NCI-H1694 treated with DMSO at 0.1 percent for 48 hours (cell line): ENCODE results near the gene UBE3C.
"Not testable (repeated sequence)": the region's sequence is repeated elsewhere in the genome, so short reads cannot be mapped to it uniquely, and the experiment has no call there.

Experiments
- DNase-seq: peaks from one replicate; lab custom pipeline; 2025; lab: John Stamatoyannopoulos, UW

UBE3C gene

GRCh38 chr7:157130849-157131248 is 7.9 kb upstream of the UBE3C start:
- DNase-seq: not testable (repeated sequence)

- DNase-seq: no peak
Measured at GRCh38 chr7:157132796-157133195, 5.9 kb upstream of the UBE3C start.

DNA sequence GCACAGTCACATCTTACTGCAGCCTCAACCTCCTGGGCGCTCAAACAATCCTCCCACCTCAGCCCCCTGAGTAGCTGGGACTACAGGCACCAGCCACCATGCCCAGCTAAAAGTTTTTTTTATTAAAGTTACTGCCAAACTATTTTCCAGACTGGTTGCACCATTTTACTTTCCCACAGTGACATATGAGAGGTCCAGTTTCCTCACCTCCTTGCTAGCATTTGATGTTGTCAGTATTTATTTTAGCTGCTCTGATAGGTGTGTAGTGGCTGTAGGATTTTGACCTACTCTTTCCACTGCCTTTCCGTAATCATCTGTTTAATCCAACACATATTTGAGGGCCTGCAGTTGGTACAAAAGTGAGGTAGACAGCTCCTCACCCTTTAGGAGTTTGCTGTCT is 5.4 kb upstream of the UBE3C start:
- DNase-seq: no peak

DNA sequence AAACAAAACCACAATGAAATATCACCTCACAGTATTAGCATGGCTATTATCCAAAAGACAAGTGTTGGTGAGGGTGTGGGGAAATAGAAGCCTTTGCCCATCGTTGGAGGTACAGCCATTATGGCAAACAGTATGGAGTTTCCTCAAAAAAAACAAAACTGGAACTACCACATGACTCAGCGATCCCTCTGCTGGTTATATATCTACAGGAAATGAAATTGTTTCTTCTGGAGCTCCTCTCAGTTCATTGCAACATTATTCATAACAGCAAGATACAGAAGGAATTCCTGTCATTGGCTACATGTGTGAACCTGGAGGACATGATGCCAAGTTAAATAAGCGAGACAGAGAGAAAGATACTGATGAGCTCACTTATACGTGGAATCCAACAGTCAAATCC is 2.4 kb upstream of the UBE3C start:
- no peak for DNase-seq

- no peak for DNase-seq
Measured at GRCh38 chr7:157138101-157138423, 664 bp upstream of the UBE3C start.

DNA sequence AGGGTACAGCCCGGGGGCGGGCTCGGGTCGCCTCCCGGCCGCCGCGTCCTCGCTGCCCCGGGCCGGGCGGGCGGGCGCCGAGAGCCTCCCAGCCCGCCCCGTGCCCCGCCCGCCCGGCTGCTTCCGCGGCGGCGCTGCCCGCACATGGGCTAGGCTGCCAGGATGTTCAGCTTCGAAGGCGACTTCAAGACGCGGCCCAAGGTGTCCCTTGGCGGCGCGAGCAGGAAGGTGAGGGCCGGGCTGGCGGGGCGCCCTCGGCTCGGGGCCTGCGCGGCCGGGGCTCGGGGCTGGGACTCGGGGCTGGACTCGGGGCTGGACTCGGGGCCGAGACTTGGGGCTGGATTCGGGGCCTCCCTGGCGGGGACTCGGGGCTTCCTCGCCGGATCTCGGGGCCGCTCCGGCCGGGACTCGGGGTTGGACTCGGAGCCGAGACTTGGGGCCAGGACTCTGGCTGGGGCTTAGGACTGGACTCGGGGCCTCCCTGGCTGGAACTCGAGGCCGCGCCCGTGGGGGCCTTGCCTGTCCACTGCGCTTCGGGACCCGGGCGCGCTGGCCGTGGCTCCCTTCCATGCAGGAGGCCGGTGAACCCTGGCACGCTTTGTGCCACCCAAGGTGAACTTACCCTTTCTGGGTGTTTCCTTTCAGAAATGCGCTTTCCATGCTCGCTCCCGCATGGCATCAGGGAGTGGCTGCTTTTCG is 534 bp downstream of the UBE3C start:
- DNase-seq: no peak

DNA sequence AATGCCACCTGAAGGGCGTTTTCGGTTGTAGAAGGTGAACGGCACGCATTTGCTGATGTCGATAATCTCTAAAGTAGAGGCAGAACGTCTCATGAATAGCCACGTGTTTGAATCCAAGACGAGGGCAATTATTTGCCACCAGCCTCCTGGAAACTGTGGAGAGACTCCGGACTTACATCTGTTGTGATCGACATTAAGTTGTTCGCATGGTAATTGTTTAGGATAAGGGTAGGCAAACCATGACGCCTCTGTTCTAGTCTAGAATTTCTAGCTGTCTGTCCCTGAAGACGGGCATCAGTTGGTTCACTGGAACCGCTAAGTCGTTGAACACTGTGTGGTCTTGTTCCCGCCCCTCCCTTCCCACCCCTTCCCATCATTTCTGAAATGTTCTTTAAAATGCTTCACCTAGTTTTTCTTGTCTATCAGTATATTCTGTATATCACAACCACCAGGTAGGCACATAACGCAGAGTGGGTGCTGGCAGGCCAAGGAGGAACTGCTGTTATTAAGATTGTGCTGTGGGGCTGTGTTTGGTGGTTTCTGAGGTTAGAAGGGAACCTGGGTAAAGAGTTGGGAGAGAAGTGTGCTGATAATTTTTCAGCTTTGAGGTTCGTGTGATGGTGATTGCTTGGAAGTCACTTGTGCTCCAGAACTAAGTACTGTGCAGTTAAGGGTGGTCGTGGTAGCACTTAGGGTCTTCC is 1.2 kb downstream of the UBE3C start:
- no peak for DNase-seq

DNA sequence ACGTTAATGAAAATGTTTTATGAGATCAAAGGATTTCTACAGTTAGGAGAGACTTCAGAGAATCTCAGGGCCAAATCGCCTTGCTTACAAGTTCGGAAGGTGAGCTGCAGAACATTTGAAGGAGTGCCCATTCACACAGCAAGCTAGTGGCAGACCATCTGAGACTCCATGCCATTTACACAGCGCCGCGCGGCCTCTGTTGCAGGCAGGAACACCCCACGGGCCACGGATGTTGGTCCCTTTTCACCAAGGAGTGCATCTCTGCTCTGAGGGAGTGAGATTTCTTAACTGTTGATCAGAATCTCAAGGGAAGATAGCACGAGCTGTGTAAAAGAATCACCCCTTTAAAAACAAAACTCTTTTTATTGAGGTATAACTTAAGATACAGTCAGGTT is 1.8 kb downstream of the UBE3C start:
- no peak for DNase-seq

- DNase-seq: no peak
Measured at GRCh38 chr7:157141525-157142060, 2.9 kb downstream of the UBE3C start.

GRCh38 chr7:157143788-157144187 is 5.1 kb downstream of the UBE3C start:
- no peak for DNase-seq

DNA sequence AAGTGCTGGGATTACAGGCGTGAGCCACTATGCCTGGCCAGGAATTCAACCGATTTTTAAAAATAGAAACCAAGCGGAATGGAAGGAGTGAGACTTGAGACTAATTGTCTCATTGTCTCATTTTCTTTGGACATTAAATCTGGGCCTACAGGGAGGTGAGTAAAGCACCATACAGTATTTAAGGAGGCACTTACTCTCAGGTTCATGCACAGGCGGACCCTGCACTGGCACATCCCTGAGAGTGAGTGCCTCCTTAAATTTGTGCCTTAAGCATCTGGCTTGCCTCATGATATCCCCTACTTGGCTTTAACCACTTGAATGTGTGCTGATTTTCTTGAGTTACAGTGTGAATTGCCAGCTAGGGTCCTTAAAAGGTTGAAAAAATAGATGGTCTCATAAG is 10.6 kb downstream of the UBE3C start:
- no peak for DNase-seq

GRCh38 chr7:157150882-157151281 is 12.2 kb downstream of the UBE3C start:
- DNase-seq: no peak

DNA sequence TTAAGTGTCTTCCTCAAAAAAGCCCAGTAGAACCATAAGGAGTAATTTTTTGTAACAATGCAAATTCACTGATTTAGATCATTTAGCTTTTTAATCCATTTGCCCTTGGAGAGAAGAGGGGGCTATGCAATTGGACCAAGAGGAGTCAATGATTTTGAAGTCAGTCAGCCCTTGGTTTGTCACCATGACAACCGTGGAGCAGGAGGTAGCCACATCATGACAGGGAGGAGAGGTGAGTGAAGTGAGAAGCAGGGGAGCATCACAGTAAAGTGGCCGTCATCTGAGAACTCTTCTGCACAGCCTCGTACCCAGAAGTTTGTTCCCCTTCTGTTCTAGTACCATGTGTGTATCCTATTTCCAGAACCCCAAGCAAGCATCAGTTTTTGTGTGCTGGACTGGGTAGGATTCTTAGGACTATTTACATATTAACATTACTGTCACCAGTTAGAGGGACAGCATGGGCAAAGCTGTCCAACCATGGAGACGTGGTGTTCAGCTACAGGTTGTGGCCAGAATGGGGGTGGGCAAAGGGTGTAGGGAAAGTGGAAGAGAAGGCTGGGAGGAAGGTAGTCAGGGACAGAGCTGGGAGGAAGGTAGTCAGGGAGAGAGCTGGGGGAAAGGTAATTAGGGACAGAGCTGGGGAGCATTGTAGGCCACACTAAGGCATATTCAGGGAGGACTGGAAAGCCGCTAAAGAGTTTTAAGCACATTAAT is 13.1 kb downstream of the UBE3C start:
- DNase-seq: no peak

- DNase-seq: no peak
Measured at GRCh38 chr7:157152391-157152937, 13.7 kb downstream of the UBE3C start.

DNA sequence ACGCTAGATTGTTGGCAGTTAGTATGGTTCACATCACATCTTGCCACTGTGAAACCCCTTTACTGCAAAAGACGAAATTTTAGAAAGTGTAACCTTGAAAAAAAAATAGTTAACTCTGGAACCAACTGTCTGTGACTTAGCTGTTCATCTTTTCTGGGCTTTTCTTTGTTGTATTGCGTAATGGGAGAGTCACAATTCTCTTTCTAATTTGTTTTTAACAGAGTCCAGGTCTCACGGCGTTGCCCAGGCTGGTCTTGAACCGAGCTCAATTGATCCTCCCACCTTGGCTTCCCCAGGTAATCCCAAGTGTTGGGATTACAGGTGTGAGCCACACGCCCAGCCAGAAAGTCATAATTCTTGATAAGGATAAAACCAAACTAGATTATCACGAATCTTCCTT is 14.5 kb downstream of the UBE3C start:
- DNase-seq: no peak

GRCh38 chr7:157155959-157156358 is 17.2 kb downstream of the UBE3C start:
- DNase-seq: no peak

GRCh38 chr7:157158400-157158799 is 19.7 kb downstream of the UBE3C start:
- no peak for DNase-seq

GRCh38 chr7:157159537-157159936 is 20.8 kb downstream of the UBE3C start:
- not testable (repeated sequence) for DNase-seq

DNA sequence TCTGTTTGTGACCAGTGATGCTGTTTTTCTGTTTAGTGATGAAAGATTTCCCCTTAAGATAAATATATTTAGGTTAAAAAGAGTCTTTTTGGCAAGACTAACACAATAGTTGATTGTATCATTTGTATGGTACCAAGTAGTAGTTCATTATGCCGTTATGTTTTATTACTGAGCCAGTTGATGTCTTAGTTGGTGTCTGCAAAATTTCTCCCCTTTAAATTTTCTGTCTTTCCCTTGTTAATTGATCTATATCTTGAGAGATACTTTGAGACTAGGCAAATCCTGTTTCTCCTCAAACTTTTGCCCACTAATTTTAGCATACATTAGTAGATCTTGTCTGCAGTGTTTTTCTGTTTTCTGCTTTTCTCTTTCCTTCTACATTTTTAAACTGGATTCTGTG is 21.7 kb downstream of the UBE3C start:
- DNase-seq: no peak

- no peak for DNase-seq
Measured at GRCh38 chr7:157165987-157166386, 27.3 kb downstream of the UBE3C start.

DNA sequence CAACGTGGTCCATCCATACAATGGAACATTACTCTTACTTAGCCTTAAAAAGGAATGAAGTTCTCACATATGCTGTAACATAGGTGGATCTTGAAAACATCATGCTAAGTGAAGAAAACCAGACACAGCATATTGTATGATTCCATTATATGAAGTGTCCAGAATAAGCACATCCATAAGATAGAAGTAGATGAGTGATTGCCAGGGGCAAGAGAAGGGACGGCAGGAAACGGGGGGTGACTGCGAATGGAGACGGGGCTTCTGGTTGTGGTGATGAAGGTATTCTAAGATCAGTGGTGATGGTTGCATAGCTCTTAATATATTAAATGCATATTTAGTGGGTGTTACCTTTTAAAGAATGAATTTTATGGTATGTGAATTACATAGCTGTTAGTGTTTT is 29.8 kb downstream of the UBE3C start:
- DNase-seq: no peak

GRCh38 chr7:157176771-157177170 is 38.0 kb downstream of the UBE3C start:
- no peak for DNase-seq
